SK-N-MC (cell line): ENCODE data around the gene TREML2.
"Not testable (repeated sequence)": the region's sequence is repeated elsewhere in the genome, so short reads cannot be mapped to it uniquely, and the experiment has no call there.

Experiments used
- DNase-seq: peaks from one replicate; pipeline ENCODE4 v3.0.0-alpha.2; 2011; ENCODE audit warnings: low read depth, low spot score
- H3K27ac ChIP-seq: fragments of 200-600 bp; sonication (generic); 2 replicates; pipeline ENCODE4 v1.5.1; 2016; ENCODE audit warnings: mixed run types
- H3K36me3 ChIP-seq: fragments of 200-600 bp; sonication (generic); 2 replicates; pipeline ENCODE4 v1.6.1; 2017; ENCODE audit warnings: antibody characterized with exemption, low read length, mixed read lengths; ENCODE audit not compliant: insufficient read depth
- H3K4me3 ChIP-seq: fragments of 200-600 bp; sonication (generic); 2 replicates; pipeline ENCODE4 v1.5.1; 2016
- H3K9ac ChIP-seq: fragments of 200-600 bp; sonication (generic); 2 replicates; pipeline ENCODE4 v1.8.0; 2017; ENCODE audit warnings: mixed run types, mixed read lengths; ENCODE audit not compliant: insufficient read length
- H3K9me3 ChIP-seq: fragments of 200-600 bp; sonication (generic); 2 replicates; pipeline ENCODE4 v1.6.1; 2017; ENCODE audit warnings: low read depth, mild to moderate bottlenecking, antibody characterized with exemption, low read length, moderate library complexity, mixed read lengths
- EZH2 ChIP-seq: fragments of 200-600 bp; sonication (generic); IDR thresholded peaks from one replicate; pipeline ENCODE4 v1.6.1; 2017; ENCODE audit warnings: antibody characterized with exemption
- FOXP2 ChIP-seq: optimal IDR thresholded peaks from 2 replicates; pipeline ENCODE3; 2011; ENCODE audit warnings: mild to moderate bottlenecking, moderate library complexity; ENCODE audit not compliant: insufficient read depth; ENCODE audit errors: extremely low read length, control extremely low read depth
- POLR2AphosphoS5 ChIP-seq: IDR thresholded peaks from 2 replicates; pipeline ENCODE4 v1.6.1; 2012; ENCODE audit warnings: mild to moderate bottlenecking, low read depth, low read length, borderline replicate concordance

Gene TREML2

DNA sequence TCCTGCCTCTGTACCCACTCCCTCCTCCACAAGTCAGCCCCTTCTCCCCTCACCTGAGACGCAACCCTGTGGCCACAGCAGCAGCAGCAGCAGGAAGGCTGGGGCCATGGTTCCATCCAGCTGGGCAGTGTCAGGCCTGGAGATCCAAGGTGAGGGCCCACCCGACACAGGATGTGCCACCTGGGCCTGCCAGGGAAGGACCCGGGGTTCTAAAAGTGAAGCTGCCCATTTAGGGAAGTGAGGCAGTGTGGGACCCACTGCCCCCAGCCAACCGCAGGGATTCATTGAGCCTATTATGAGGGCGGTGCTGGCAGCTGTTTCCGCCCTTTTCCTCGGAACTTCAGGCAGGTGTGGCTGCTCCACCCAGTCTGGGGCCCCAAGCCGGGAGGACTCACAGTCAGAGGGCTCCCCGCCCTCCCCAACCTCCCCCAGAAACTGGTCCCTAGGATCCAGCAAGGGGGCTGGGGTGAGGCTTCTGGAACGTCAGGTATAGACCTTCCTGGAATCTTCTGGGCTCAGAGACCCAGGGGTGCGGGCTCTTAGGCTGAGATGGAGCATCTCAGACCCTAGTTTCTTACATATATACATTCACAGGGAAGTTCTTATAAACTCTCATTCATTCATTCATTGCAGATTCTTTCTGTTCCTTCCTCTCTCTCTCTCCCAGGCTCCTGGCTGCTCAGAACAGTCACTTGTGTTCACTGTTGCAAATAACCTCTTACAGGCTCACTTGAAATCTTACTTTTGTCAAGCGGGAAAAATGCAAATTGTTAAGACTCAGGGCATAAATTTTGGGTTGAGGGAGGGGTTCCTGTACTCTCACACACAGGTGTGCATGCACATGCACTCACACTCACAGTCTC is at the start of gene TREML2:
Gene TREML2 (minus strand): TSS at position 249 of the 863 bp plus-strand sequence. CDS start 141 bp downstream, at position 108.
- no peak for DNase-seq
- Histone ChIP-seq H3K9me3 (no peaks in the 10 kb centered on the region), H3K27ac (peak within 1 kb of the TSS; percentile 76; the same call in 1 of the 2 replicates), H3K4me3 (peak within 1 kb of the TSS; percentile 38), H3K9ac (peak within 1 kb of the TSS; percentile 45), H3K36me3 (no peaks in the 10 kb centered on the region)
- TF ChIP-seq EZH2 (no peak), POLR2AphosphoS5 (no peak), FOXP2 (no peak)

DNA sequence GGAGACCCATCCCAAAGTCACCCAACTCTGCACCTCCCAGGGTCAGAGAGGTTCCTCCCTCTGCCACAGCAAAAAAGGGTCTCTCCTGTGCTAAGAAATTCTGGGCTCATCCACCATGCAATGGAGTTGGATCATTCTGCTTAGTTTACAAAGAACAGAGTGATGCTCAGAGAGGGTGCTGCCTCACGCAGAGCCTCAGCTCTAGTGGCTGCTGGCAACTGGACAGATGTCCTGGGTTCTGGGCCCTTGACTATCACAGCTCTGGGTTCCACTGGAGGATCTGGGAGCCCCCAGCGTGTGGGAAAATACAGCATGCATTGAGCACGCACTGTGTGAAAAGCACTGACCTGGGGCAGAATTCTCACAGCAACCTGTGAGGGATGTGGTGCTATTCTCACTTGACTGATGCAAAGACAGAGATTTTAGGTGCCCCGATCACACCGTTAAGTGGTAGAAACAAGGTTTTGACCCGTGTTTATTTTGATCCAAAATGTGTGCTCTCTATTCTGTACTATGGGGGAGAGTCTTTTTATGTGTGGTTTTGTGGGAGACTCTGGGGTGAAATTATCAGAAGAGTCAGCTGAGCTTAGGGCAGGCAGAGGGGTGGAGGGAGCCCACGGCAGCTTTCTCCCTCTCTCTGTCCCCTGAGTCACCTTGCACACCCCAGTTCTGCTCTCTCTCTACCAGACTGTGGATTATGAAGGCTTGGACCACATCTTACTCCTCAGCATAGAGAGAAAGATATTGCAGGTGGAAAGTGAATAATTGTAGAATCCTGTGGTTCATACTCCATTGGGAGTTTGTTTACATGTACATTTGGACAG is 47.1 kb upstream of the TREML2 start:
- Histone ChIP-seq H3K9me3 (no peaks in the 10 kb centered on the region), H3K9ac (no peak overlapping the region), H3K36me3 (no peaks in the 10 kb centered on the region), H3K27ac (no peak overlapping the region), H3K4me3 (no peak overlapping the region)
- DNase-seq: no peak
- TF ChIP-seq FOXP2 (no peak), EZH2 (no peak), POLR2AphosphoS5 (no peak)

DNA sequence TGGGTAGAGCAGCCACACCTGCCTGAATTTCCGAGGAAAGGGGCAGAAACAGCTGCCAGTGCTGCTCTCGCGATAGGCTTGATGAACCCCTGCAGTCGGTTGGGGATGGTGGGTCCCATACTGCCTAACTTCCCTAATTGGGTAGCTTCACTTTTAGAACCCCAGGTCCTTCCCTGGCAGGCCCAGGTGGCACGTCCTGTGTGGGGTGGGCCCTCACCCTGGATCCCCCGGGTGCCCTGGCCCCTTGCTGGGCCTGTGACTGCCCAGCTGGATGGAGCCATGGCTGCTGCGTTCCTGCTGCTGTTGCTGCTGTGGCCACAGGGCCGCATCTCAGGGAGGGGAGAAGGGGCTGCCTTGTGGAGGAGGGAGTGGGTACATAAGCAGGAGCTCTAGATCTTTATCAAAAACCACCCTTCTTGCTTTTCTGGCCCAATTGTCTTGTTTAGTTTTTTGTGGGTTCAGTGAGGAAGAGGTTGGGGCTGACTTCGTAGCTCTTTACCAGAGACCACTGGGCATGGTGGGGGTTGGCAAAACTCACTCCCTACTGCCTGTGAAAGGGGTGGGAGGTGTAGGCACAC is 46.4 kb upstream of the TREML2 start:
- H3K27ac ChIP-seq: no peak overlapping the region
- no peak for DNase-seq
- H3K9ac ChIP-seq: no peak overlapping the region
- no peak overlapping the region for H3K4me3 ChIP-seq
- no peaks in the 10 kb centered on the region for H3K36me3 ChIP-seq
- TF ChIP-seq FOXP2: no peak
- TF ChIP-seq EZH2: no peak
- TF ChIP-seq POLR2AphosphoS5: no peak
- H3K9me3 ChIP-seq: no peaks in the 10 kb centered on the region

- not testable (repeated sequence) for H3K9me3 ChIP-seq, H3K27ac ChIP-seq, H3K9ac ChIP-seq, DNase-seq, H3K36me3 ChIP-seq, H3K4me3 ChIP-seq
Measured at GRCh38 chr6:41246529-41246928, 45.6 kb upstream of the TREML2 start.

DNA sequence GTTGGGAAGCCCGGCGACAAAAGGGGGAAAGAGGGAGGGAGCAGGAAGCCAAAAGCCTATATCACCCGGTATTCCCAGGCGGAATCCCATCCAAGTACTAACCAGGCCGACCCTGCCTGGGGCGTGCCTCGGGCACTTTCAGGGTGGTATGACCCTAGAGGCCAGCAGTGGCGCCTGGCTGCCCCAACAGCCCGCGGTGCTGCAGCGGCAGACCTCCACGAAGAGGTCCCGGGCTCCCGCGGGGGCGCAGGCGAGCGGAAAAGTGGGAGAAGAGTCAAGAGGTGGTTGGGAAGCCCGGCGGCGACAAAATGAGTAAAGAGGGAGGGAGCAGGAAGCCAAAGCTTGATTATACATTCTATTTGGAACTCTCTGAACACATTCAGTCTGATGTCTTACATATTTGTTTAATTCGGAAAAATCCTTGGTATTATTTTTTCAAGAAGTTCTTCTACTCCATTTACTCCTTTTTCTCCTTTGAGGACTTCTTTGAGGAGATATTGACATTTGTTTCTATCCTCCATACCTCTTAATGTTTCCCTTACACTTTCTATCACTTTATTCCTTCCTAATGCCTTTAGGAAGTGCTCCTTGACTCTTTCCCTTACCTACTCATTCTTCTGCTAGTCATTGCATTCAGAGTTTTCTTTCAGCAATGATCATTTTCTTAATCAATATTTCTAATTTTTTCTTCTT is 38.7 kb upstream of the TREML2 start:
- Histone ChIP-seq H3K9me3 (no peaks in the 10 kb centered on the region), H3K36me3 (no peaks in the 10 kb centered on the region), H3K27ac (no peak overlapping the region), H3K4me3 (peak overlapping the region; percentile 67), H3K9ac (no peak overlapping the region)
- no peak for TF ChIP-seq EZH2
- no peak for TF ChIP-seq POLR2AphosphoS5
- no peak for TF ChIP-seq FOXP2
- peak; percentile 8 for DNase-seq

GRCh38 chr6:41237128-41237527 is 36.2 kb upstream of the TREML2 start:
- H3K9ac ChIP-seq: no peak overlapping the region
- no peak for DNase-seq
- H3K36me3 ChIP-seq: no peaks in the 10 kb centered on the region
- H3K9me3 ChIP-seq: no peaks in the 10 kb centered on the region
- no peak for TF ChIP-seq EZH2
- no peak for TF ChIP-seq POLR2AphosphoS5
- no peak for TF ChIP-seq FOXP2
- H3K27ac ChIP-seq: no peak overlapping the region
- H3K4me3 ChIP-seq: no peak overlapping the region

DNA sequence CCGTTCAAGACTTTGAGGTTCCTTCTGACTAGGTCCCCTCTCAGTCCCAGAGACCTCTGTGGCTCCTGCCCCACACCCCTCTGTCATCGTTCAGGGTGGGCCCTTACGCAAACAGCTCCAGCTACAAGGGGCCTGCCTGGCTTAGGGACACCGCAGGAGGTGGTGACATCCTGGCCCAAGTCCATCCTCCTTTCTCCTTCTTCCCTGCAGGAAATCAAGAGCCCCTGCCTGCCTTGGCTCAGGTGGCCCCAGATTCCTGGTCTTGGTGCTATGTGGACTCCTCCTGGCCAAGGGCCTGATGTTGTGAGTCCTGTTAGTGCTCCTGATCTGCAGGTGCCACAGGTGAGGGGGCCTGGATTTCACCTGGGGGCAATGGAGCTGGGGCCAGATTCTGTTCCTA is 35.3 kb upstream of the TREML2 start:
- H3K9me3 ChIP-seq: no peaks in the 10 kb centered on the region
- no peak for DNase-seq
- no peak for TF ChIP-seq FOXP2
- TF ChIP-seq EZH2: no peak
- no peak for TF ChIP-seq POLR2AphosphoS5
- no peaks in the 10 kb centered on the region for H3K36me3 ChIP-seq
- H3K4me3 ChIP-seq: no peak overlapping the region
- no peak overlapping the region for H3K9ac ChIP-seq
- H3K27ac ChIP-seq: no peak overlapping the region

GRCh38 chr6:41232667-41233066 is 31.7 kb upstream of the TREML2 start:
- H3K27ac ChIP-seq: no peak overlapping the region
- TF ChIP-seq POLR2AphosphoS5 (no peak), EZH2 (no peak), FOXP2 (no peak)
- no peaks in the 10 kb centered on the region for H3K36me3 ChIP-seq
- H3K9ac ChIP-seq: no peak overlapping the region
- no peak for DNase-seq
- no peaks in the 10 kb centered on the region for H3K9me3 ChIP-seq
- no peak overlapping the region for H3K4me3 ChIP-seq

DNA sequence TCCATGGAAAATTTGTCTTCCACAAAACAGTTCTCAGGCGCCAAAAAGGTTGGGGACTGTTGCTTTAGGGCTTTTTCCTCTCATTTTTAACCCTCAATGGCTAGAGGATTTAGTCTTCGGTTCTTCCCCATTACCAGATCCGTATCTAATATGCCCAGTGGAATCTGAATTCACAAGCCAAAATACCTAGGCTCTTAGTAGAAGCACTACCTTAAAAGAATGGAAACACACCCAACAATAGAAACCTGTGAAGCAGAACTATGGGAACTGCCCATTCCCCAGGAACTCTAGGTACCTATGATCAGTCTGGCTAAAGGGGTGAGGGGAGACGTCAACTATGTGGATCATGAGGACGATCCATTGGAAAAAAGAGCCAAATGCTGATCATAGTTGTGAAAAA is 30.3 kb upstream of the TREML2 start:
- Histone ChIP-seq H3K27ac (no peak overlapping the region), H3K4me3 (no peak overlapping the region), H3K36me3 (no peaks in the 10 kb centered on the region), H3K9ac (no peak overlapping the region), H3K9me3 (no peaks in the 10 kb centered on the region)
- no peak for TF ChIP-seq POLR2AphosphoS5
- no peak for TF ChIP-seq FOXP2
- no peak for TF ChIP-seq EZH2
- DNase-seq: no peak
